HG03520 (cell line): Measurements from ENCODE around the gene ARHGEF17.
"Not testable (repeated sequence)": the region's sequence is repeated elsewhere in the genome, so short reads cannot be mapped to it uniquely, and the experiment has no call there.

ENCODE experiments used
- ATAC-seq: cut with Tn5 transposase; IDR thresholded peaks from one replicate; pipeline ENCODE4 v1.9.1; 2021; ENCODE audit warnings: mild to moderate bottlenecking, moderate library complexity; ENCODE audit not compliant: unreplicated experiment

The ARHGEF17 gene, protein sequence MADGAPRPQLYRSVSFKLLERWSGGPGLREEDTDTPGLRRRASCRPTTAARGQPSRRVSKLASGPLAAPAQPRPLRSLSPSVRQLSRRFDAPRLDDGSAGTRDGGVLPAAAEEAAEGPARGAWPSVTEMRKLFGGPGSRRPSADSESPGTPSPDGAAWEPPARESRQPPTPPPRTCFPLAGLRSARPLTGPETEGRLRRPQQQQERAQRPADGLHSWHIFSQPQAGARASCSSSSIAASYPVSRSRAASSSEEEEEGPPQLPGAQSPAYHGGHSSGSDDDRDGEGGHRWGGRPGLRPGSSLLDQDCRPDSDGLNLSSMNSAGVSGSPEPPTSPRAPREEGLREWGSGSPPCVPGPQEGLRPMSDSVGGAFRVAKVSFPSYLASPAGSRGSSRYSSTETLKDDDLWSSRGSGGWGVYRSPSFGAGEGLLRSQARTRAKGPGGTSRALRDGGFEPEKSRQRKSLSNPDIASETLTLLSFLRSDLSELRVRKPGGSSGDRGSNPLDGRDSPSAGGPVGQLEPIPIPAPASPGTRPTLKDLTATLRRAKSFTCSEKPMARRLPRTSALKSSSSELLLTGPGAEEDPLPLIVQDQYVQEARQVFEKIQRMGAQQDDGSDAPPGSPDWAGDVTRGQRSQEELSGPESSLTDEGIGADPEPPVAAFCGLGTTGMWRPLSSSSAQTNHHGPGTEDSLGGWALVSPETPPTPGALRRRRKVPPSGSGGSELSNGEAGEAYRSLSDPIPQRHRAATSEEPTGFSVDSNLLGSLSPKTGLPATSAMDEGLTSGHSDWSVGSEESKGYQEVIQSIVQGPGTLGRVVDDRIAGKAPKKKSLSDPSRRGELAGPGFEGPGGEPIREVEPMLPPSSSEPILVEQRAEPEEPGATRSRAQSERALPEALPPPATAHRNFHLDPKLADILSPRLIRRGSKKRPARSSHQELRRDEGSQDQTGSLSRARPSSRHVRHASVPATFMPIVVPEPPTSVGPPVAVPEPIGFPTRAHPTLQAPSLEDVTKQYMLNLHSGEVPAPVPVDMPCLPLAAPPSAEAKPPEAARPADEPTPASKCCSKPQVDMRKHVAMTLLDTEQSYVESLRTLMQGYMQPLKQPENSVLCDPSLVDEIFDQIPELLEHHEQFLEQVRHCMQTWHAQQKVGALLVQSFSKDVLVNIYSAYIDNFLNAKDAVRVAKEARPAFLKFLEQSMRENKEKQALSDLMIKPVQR (N-terminal part only)

DNA sequence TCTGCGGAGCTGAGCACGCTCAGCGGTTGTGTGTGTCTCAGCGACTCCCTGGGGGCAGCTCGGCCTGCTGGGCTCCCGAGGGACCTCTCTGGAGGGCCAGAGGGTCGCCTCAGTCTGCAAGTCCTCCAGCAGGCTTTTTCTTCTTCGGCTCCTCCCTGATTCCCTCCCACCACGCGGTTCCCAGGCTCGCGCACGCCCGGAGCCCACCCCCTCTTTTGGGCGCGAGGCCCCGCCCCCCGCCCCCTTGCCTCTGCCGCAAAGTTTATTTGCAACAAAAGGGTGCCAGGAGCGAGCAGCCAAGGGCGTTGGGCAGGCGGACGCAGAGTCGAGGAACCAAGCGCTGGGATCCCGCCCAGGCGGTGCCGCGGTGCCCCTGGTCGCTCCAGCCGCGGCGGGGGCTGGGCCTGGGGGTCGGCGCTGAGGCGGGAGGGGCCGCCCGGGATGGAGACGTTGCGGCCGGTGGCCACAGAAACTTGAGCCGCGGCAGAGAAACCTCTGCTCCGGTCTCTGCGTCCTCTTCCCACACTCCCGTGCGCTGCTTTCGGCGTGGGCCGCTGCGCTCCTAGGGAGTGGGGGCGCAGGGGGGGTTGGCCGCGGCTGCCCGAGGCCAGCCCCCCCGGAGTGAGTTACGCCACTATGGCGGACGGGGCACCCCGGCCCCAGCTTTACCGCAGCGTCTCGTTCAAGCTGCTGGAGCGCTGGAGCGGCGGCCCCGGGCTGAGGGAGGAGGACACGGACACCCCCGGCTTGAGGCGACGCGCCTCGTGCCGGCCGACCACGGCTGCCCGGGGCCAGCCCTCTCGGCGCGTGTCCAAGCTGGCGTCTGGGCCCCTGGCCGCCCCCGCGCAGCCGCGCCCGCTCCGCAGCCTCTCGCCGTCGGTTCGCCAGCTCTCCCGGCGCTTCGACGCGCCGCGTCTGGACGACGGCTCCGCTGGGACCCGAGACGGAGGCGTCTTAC lies at the start of gene ARHGEF17:
Gene ARHGEF17, plus strand, starts transcription at position 274 of the 958 bp plus-strand sequence. Its CDS starts 363 bp downstream, at position 637.
- peak; percentile 21 for ATAC-seq

DNA sequence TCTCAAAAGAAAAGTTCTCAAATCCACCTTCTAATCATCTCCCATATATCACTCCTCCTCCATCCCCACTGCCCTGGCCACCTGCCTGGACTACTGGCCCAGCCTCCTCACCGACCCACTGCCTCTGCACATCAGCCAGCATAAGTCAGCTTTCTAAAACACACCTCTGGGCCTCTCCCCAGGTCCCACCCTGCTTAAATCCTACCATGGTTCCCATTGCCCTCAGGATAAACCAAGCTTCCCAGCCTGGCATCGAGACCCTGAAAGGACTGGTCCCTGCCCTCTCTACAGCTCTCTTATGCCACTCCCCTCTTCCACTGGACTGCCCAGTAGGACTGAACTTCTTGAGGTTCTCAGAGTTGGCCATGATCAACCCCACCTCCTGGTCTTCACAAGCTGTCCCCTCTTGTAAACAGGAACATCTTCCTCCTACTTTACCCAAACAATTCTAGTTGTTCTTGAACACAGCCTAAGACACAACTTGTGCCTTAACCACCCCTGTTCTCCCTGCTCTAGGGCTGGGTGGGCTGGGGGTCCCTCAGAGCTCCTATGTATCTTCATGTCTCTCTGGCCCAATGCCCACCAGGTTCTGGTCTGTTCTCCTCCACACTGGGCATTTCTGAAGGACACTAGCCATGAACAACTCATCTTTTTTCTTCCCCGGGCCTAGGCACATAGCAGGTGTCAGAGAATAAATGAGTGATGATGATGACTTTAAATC lies 48.5 kb upstream of the ARHGEF17 start:
- ATAC-seq: no peak

DNA sequence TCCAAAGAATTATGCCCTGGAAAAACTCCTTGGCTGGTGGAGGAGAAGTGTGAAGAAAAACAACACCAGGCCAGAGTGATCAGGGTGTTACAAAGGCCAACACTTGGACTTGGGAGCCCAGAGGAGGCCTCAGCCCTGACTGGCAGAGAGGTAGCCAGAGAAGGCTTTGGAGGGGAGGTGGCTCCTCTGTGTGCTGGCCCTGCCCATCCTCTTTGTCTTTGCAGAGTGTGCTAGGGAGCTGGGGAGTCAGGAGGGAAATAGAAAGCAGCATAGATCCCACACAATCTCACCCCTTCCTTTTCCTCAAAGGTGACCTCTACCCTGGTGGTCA lies 48.0 kb upstream of the ARHGEF17 start:
- no peak for ATAC-seq

DNA sequence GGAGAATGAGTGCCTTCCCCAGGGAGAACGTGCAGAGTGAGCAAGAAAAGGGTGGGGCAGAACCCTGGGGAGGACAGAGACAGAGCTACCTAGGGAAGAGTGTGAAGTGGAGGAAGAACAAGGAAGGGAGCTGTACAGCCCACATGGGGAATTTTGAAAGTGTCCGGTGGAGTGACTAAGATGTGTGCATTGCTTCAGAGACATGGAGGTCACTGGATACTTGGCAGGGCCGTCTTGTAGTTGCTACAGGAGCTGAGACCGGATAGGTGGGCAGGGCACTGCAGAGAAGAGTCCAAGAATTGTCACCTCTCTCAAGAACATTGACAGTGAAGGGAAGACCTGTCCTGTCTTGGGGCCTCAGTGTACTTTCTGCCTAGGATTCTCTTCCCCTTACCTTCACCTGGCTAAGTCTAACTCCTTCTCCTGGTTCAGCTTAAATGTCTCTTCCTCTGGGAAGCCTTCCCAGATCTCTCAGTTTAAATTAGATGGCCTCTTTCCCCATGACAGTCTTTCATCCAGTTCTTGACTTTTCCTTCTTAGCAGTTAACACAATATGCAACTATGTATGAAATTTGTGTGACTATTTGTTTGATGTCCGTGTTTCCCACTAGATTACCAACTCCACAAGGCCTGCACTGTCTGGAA lies 45.1 kb upstream of the ARHGEF17 start:
- no peak for ATAC-seq

DNA sequence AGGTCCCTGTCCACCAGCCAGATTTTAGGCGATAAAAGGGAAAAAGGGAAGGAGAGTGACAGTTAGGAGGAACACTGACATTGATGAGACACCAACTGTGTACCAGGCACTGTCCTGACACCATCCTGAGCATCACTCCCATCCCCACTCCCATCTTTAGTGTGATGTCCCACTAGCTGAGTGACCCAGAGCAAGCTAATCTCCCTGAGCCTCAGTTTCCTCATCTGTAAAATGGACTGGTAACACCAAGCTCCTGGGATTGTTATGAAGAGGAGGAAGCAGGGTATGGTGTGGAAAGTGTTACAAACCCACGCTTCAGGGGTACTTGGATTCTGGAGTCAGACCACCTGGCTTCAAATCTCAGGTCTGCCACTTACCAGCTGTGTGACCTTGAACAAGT lies 44.4 kb upstream of the ARHGEF17 start:
- ATAC-seq: no peak

DNA sequence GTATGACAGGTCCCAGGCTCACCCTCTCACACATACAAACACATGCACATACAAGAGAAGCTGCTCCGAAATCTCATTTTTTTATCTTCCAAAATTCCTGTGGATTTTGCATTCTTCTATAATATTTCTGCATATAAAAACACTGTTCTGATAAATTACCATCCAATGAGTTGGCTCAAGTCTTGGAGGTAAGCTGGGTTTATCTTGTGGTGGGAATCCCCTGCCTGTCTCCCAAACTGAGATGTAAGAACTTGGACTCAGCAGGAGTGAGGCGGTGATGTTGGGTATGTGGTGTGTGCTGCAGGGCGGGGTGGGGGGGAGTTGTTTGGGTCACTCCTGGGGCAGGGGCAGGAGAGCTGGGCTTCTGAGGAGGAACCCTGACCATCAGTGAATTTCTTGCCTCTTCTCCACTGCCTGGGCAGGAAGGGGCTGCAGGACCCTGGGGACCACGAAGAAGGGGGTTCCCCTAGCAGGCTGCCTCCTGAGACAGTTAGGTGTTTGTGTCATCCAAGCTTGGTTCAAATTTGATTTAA lies 42.7 kb upstream of the ARHGEF17 start:
- ATAC-seq: no peak

DNA sequence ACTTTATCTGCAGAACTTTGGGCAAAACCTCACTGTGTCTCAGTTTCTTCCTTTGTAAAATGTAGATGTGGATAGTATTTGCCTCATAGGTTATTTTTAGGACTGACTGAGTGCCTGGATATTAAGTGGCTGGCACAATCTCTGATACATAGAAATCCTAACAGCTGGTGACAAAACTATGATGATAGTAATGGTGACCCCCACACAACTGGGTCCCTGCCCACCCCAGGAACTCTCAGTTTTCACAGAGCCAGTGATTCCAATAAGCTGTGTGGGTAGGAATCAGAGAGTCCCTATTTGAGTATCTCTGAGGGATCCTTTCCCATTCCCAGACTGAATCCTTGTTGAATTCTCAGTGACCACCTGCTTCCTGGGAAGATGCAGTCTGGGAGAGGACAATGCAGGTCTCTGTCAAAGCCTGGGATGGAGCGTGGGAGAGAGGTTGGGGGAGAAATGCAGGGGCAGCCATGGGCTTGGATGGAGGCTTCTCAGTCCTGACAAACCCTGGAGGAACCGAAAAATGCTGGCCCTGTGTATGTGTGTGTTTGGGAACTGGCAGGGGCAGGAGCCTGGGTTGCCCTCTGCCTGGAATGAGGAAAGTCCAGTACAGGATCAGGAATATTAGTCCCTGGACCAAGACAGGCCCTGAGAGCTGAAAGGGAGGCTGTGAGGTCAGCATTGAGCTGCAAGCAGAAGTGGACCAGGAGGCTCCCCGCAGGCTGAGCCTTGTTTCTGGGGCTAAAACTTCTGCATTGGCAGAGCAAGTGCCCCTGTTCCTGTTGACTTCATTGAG lies 42.0 kb upstream of the ARHGEF17 start:
- no peak for ATAC-seq

DNA sequence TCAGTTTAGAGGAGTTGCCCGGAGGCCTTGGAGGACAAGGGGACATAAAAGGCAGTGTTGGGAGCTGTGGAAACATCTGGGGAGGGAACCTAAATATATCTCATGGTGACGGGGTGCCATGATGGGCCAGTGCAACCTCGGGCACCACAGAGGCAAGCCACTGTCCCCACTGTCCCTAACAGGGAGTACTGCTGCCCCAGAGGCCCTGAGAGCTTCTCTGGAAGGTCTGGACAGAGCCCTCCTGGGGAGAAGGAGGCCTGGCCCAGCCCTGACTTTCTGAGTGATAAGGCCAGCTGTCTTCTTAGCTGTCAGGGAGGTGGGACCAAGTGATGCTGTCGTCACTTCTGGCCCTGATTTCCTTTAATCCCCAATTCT lies 41.4 kb upstream of the ARHGEF17 start:
- no peak for ATAC-seq

DNA sequence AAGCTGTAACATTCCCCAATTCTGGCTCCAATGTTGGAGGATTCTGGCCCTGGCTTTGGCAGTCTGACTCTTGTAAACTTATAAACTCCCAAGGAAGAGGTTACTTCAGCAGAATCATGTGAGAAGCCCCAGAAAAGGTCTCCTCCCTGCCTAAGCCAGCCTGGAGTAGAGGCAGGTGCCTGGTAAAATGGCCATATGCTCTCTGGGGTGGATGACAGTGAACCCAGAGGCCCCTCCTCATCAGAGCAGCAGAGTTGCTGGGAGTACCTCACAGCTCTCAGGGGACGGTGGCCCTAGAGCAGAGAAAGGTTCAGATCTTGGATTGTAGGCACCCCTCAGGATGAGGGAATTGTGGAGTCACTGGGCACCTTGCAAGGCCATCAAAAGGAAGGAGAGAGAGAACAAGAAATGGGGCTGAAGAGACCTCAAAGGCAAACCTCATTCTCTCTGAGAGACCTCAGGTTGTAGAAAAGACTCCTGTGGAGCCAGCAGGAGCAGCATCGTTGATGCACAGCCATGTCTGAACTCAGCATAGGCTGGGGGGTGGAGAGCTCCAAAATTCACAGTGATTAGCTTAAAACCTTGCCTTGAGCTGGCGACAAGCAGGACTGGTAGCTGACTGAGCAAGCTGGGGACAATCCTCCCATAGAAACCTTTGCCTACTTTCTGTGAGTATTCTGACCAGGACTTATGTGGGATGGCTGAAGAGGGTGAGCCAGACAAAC lies 40.8 kb upstream of the ARHGEF17 start:
- ATAC-seq: no peak

DNA sequence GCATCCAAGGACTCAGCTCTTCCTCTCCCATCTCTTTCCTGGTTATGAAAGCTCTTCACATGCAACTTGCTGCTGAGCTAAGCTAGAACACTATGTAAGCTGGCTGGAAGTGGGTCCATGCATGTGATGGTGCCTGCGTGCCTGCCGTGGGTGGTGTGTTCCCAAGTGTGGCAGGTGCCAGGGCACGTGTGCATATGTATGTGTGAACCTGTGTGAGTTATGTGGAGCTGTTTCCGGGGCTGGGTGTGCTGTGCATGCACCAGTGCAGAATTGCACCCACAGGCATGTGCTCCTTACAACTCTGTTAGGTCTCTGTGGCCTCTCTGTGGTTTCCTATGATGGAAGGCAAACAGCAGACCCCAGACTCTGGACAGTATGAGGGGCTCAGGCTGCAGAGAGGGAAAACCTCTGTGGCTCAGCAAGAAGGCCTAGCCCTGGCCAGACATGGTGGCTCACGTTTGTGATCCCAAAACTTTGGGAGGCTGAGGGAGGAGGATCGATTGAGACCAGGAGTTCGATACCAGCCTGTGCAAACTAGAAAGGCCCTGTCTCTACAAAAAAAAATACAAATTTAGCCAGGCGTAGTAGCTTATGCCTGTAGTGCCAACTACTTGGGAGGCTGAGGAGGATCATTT lies 40.1 kb upstream of the ARHGEF17 start:
- ATAC-seq: no peak

DNA sequence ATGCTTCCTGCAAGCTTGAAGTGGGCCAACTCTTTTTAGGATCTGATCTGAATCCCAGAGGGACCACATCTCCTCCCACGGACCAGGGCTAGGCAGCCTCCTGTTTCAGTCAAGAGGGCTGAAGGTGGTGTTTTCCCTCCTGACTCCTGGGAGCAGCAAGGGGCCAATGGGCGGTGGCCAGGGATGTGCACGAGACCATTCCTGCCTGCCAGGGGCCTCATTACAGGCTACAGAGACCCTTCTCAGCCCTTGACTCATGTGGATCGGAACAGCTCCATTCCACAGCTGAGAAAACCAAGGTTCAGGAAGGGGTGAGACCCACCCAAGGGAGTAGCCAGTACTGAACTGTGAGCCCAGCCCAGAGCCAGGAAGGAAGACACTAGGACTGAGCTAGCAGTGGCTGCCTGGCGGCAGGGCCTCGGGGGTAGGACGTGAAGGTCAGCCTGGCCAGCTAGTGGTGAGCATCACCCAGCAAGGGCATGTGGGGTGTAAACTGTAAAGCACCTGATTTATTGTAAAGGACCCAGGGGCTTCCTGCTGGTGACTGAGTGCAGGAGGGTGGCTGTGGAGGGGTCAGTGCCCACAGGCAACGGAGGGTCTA lies 39.3 kb upstream of the ARHGEF17 start:
- no peak for ATAC-seq

DNA sequence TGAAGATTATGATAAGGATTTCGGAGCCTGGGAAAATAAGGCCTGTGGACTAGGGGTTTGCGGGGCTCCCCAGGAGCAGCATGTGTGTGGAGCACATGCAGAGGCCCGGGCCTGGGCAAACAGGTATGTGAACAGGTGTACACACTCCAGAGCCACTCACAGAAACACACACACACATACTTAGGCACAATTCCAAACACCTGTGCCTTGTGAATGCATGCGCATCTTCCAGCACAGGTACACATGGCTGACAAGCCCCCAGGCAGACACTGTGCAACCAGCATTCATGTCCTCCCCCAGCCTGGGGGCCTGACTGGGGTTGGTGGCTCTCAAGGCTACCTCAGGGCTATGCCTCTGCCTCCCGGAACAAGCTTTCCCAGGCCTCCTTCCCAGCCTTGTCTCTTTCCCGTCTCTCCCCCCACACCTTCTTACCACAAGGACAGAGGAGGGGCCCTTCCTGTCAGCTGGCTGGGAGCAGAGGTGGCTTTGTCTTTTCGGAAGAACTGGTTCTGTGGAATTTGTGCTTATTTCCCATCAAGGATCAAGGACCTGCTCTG lies 38.5 kb upstream of the ARHGEF17 start:
- ATAC-seq: no peak

DNA sequence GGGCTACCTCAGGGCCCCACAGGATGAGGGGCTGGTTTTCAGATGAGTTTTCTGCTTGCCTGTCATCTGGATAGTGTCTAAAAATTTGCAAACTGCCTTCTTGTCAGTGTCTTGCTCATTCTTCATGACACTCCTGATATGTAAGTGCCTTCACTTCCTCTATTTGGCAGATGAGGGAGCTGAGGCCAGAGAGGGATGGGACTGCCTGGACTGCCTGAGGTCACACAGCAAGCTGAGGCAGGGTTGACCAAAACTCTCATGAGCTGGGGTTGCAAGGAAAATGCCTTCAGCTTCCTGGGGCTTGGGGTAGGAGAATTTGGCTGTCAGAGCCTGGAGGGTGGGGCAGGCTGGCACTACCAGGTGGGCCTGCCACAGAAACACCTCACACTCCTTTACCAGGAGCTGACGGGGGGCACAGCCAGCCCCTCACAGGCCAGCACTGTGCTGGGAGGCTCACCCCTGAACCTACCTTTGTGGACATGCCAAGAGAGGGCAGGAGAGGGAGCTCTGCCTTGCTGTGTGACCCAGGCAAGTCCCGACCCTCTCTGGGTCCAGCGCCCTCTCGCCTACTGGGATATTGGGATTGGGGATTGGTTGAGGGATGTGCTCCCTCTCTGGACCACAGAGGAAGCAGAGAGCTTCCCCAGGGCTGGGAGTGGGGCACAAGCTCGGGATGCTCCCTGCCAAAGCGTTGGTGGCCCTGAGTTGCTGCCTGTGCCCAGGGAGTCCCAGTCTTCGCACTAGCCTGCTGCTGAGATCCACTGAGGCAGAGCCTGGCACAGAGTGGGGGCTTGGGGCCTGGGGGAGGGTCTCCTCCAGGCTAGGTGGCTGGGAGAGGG lies 37.8 kb upstream of the ARHGEF17 start:
- no peak for ATAC-seq

DNA sequence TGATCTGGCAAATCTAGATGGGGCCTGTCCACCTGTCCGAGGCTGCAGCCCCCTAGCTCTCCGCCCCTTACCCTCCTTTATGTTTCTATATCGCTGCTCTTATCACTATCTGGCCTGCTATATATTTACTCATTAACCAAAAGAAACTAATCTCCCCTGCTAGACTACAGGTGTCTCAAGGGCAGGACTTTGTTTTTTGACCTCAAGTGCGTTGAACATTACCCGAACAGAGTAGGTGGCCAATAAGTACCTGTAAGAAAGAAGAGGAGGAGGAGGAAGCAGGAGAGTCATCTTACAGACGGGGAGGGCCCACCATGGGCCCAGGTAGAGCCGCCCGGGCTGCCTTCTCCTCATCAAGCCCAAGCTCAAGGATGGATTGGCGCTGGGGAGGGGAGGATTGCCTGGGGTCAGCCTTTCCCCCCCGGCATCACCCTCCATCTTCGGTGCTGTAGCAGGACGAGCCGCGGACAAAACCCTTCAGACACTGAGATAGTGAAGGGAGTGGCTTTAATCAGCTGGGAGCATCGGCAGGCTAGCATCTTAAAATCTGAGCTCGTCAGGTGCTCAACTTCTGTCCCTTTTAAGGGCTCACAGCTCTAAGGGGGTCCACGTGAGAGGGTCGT lies 37.1 kb upstream of the ARHGEF17 start:
- ATAC-seq: no peak

DNA sequence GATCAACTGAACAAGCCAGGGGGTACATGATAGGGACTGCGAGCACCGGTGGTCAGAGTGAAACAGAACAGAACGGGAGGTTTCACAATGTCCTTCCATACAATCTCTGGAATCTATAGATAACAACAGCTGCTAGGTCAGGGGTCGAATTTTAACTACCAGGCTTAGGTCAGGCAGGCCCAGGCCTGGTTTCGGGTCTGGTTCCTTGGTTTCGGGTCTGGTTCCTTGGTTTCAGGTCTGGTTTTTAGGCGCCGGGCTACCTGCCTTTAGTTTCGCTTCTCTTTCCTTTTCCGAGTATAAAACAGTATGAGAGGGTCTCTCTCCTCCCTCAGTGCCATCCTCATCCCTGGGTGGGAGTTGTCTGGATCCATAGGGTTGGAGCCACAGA lies 36.6 kb upstream of the ARHGEF17 start:
- ATAC-seq: not testable (repeated sequence)
